HepG2 (cell line): ENCODE data around the gene SEMA3F. TPM values are rescaled to one million over a fixed set of nuclear protein-coding genes. Genes with fewer than 3 reads are reported as not detected.

Experiments
- ATAC-seq: fragments of 200-7000 bp; cut with Tn5 transposase; 3 replicates; pipeline ENCODE4 v1.9.1; 2020; ENCODE audit warnings: mild to moderate bottlenecking, moderate library complexity
- BruUV-seq: library from RNA; stranded (reverse); fragments of 400-500 nt; replicated peaks from 2 replicates; lab custom pipeline; 2021; lab: Mats Ljungman, UMichigan
- CTCF ChIA-PET: fragments of 300-600 bp; formaldehyde crosslinking; extraction: SDS; loops from one replicate; lab custom pipeline; 2021; ENCODE audit warnings: low total read pairs, inconsistent platforms, low intra/inter-chr PET ratio; lab: Yijun Ruan, JAX
- POLR2A ChIA-PET: fragments of 350-600 bp; sonication (Branson Sonifier 250); formaldehyde crosslinking; loops from one replicate; lab custom pipeline; 2020; ENCODE audit warnings: antibody characterized with exemption, inconsistent platforms; lab: Yijun Ruan, JAX
- DNase-seq: peaks from one replicate; pipeline ENCODE4 v3.0.0-alpha.2; 2015; ENCODE audit warnings: low spot score
- FAIRE-seq: peaks from 3 replicates; lab custom pipeline; 2011; peaks lifted over from hg19 to GRCh38; lab: Jason Lieb, UNC
- H2AFZ ChIP-seq: one replicate; pipeline ENCODE4 v1.6.1; 2011; ENCODE audit warnings: low read length, inconsistent platforms
- H3K27ac ChIP-seq: fragments of 300-600 bp; 3 replicates; pipeline ENCODE4 v1.8.0; 2011; ENCODE audit warnings: mixed run types, mild to moderate bottlenecking, mixed read lengths, low read length, inconsistent platforms; ENCODE audit not compliant: insufficient read depth; ENCODE audit errors: extremely low read length
- H3K27me3 ChIP-seq, 2 experiments: fragments of 200-600 bp in 1 of 2; 2 replicates in 1 of 2; 3 replicates in 1 of 2; pipeline versions ENCODE4 v1.6.0 to v1.8.0; 2011; ENCODE audit warnings: low read length in 2 of 2, mild to moderate bottlenecking in 2 of 2, moderate library complexity in 2 of 2, inconsistent platforms in 1 of 2; ENCODE audit not compliant: insufficient read depth in 2 of 2, control insufficient read depth in 1 of 2
- H3K36me3 ChIP-seq, 2 experiments: fragments of 200-600 bp in 1 of 2; replicated peaks in 1 of 2; 2 replicates in 1 of 2; 3 replicates in 1 of 2; pipeline versions ENCODE4 v1.5.1 to v1.8.0; 2011; ENCODE audit warnings: low read length in 2 of 2, inconsistent platforms in 1 of 2; ENCODE audit not compliant: insufficient read depth in 2 of 2, control insufficient read depth in 1 of 2
- H3K4me1 ChIP-seq: 2 replicates; pipeline ENCODE4 v1.5.1; 2012; ENCODE audit warnings: low read length, inconsistent platforms; ENCODE audit not compliant: insufficient read depth
- H3K4me2 ChIP-seq: 2 replicates; pipeline ENCODE4 v1.6.0; 2011; ENCODE audit warnings: low read depth, low read length, inconsistent platforms
- H3K4me3 ChIP-seq, 3 experiments: fragments of 200-600 bp in 1 of 3; sonication (generic), shearing (Covaris generic) in 1 of 3; replicated peaks in 1 of 3; 2 replicates each; pipeline ENCODE4 v1.5.1; 2011 to 2016; ENCODE audit warnings: low read length in 3 of 3, inconsistent platforms in 2 of 3, low read depth in 2 of 3, mild to moderate bottlenecking in 2 of 3, control low read depth in 1 of 3, mixed read lengths in 1 of 3; ENCODE audit not compliant: insufficient read depth in 1 of 3
- H3K79me2 ChIP-seq: one replicate; pipeline ENCODE4 v1.6.1; 2011; ENCODE audit warnings: low read length, inconsistent platforms; ENCODE audit not compliant: insufficient read depth
- H3K9ac ChIP-seq: 2 replicates; pipeline ENCODE4 v1.6.0; 2011; ENCODE audit warnings: mild to moderate bottlenecking, low read depth, low read length, inconsistent platforms; ENCODE audit not compliant: insufficient read depth
- H3K9me3 ChIP-seq: 2 replicates; pipeline ENCODE4 v1.5.1; 2012; ENCODE audit warnings: mild to moderate bottlenecking, low read length
- H4K20me1 ChIP-seq: 2 replicates; pipeline ENCODE4 v1.6.0; 2011; ENCODE audit warnings: inconsistent platforms, mild to moderate bottlenecking, low read length, moderate library complexity; ENCODE audit not compliant: insufficient read depth
- ATF6 ChIP-seq: sonication (generic); formaldehyde crosslinking; conservative IDR thresholded peaks from 2 replicates; pipeline ENCODE4 v1.4.0; 2020; ENCODE audit warnings: missing genetic modification reagents
- FOXK1 ChIP-seq: sonication (generic); formaldehyde crosslinking; IDR thresholded peaks from 2 replicates; pipeline ENCODE4 v1.4.0; 2020; ENCODE audit warnings: low read depth, missing genetic modification reagents, borderline replicate concordance
- HMGA1 ChIP-seq: sonication (generic); formaldehyde crosslinking; conservative IDR thresholded peaks from 2 replicates; pipeline ENCODE4 v1.4.0; 2020; ENCODE audit warnings: missing genetic modification reagents
- HOMEZ ChIP-seq: IDR thresholded peaks from 2 replicates; pipeline ENCODE4 v1.6.1; 2016; ENCODE audit warnings: low read depth
- IRF2 ChIP-seq: IDR thresholded peaks from 2 replicates; pipeline ENCODE4 v1.6.1; 2018; ENCODE audit warnings: missing genetic modification reagents, missing compliant biosample characterization
- KAT8 ChIP-seq: IDR thresholded peaks from 2 replicates; pipeline ENCODE4 v1.6.1; 2016; ENCODE audit warnings: missing genetic modification reagents, missing compliant biosample characterization
- ZFP82 ChIP-seq: sonication (generic); formaldehyde crosslinking; IDR thresholded peaks from 2 replicates; pipeline ENCODE4 v1.5.1; 2020; ENCODE audit warnings: mild to moderate bottlenecking, missing genetic modification reagents, borderline replicate concordance
- WGBS: methylation state at CpG from one replicate; pipeline ENCODE4 v1.1.6; 2017; ENCODE audit warnings: low lambda C conversion rate; 5-methylcytosine and 5-hydroxymethylcytosine counted together
- in situ Hi-C: cut with HindIII; loops from 2 replicates; pipeline ENCODE4 v1.10.0; 2017; ENCODE audit warnings: low pct_unique_long_range_greater_than_20kb; ENCODE audit not compliant: extremely low pct_ligation_motif_present
- intact Hi-C: fragments of 100-400 bp; cut with micrococcal nuclease; formaldehyde crosslinking; loops from one replicate; pipeline ENCODE4 v1.10.0; 2022; ENCODE audit not compliant: unreplicated experiment
- polyA plus RNA-seq, 8 experiments: library from polyadenylated mRNA; depleted of rRNA in 3 of 8; stranded (reverse) in 7 of 8; unstranded in 1 of 8; fragments of >200 nt; fragmentation: Illumina TruSeq in 4 of 8; extraction: Trizol in 4 of 8; gene quantifications; 2 replicates each; pipeline versions ENCODE4 v1.2.1 to v1.2.3, GENCODE V29; 2011 to 2016; ENCODE audit warnings: low read depth in 4 of 8, missing spikeins in 1 of 8, mixed read lengths in 1 of 8; ENCODE audit not compliant: insufficient read depth in 1 of 8
- total RNA-seq, 5 experiments: library from RNA; depleted of rRNA; stranded (reverse); fragments of >200 nt; fragmentation: Illumina TruSeq; extraction: Trizol; gene quantifications; 2 replicates each; pipeline ENCODE4 v1.2.3, GENCODE V29; 2016; ENCODE audit warnings: low read depth in 1 of 5
- TF ChIP-seq, protein P1 (sequence below): sonication (generic); formaldehyde crosslinking; IDR thresholded peaks from 2 replicates; pipeline ENCODE4 v1.8.0; 2022; ENCODE audit warnings: low read depth, missing genetic modification reagents
- TF ChIP-seq, protein P2 (sequence below): sonication (generic); formaldehyde crosslinking; IDR thresholded peaks from 2 replicates; pipeline ENCODE4 v1.4.0; 2020; ENCODE audit warnings: mild to moderate bottlenecking, missing genetic modification reagents

SEMA3F gene
- total and polyA plus RNA-seq, 2 of the 13 experiments (the other 11 are each of a cell fraction or from before 2014, with no cell fraction given), result 7.6 to 17.2 TPM

DNA sequence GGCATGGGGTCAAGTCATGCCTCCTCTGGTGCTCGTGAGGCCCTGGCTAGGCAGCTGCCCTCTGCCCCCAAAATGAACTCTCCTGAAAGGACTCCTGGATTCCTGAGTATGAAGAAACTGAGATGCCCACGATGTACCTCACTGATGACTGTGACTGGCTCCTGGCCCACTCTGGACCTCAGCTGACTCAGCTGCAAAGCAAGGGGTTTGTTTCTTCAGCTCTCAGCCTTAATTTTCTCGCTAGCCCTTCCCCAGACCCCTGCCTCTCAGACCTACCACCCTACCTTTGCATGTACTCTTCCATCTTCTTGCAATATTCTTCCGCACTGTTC, 75.6 kb downstream of the SEMA3F start:
- H3K9me3 ChIP-seq, result no peaks in the 10 kb centered on the region
- no TSS peak for BruUV-seq
- H3K79me2 ChIP-seq, result no peaks in the 10 kb centered on the region
- WGBS, result 79% methylated on average over 2 of the region's 4 CpGs
- intact Hi-C loops, result no loop called here
- no peak overlapping the region for H3K4me3 ChIP-seq
- no peak overlapping the region for H3K27ac ChIP-seq
- H3K27me3 ChIP-seq, result no peaks in the 10 kb centered on the region
- no peak for ATAC-seq
- no peak overlapping the region for H3K4me2 ChIP-seq
- H3K4me1 ChIP-seq, result peaks cover 72% of the 10 kb centered on the region
- H2AFZ ChIP-seq, result no peak overlapping the region
- no peak overlapping the region for H3K9ac ChIP-seq
- no peak for FAIRE-seq
- no peaks in the 10 kb centered on the region; a peak in 1 of 5 replicates for H3K36me3 ChIP-seq
- no peaks in the 10 kb centered on the region for H4K20me1 ChIP-seq
- in situ Hi-C loops, result no loop called here
- ChIA-PET POLR2A (interaction anchor here (0.9 to 7.0 kb wide), 3 partner anchors 21 to 41 kb away, joined by 4 to 69 read pairs (median 5); no protein-coding TSS in a partner anchor), CTCF (no interaction called here)
- TF ChIP-seq FOXK1, result no peak
- no peak for TF ChIP-seq IRF2 (CRISPR knock-in tag)
- no peak for TF ChIP-seq HOMEZ (CRISPR knock-in tag)
- TF ChIP-seq, protein P1, sequence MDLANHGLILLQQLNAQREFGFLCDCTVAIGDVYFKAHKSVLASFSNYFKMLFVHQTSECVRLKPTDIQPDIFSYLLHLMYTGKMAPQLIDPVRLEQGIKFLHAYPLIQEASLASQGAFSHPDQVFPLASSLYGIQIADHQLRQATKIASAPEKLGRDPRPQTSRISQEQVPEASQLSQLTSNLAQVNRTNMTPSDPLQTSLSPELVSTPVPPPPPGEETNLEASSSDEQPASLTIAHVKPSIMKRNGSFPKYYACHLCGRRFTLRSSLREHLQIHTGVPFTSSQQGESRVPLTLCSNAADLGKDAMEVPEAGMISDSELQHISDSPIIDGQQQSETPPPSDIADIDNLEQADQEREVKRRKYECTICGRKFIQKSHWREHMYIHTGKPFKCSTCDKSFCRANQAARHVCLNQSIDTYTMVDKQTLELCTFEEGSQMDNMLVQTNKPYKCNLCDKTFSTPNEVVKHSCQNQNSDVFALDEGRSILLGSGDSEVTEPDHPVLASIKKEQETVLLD (CRISPR knock-in tag), result no peak
- TF ChIP-seq KAT8 (CRISPR knock-in tag), result no peak
- TF ChIP-seq HMGA1, result no peak
- TF ChIP-seq, protein P2, sequence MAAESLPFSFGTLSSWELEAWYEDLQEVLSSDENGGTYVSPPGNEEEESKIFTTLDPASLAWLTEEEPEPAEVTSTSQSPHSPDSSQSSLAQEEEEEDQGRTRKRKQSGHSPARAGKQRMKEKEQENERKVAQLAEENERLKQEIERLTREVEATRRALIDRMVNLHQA, result no peak
- no peak for TF ChIP-seq ZFP82
- TF ChIP-seq ATF6 (CRISPR knock-in tag), result no peak
- DNase-seq, result no peak
